Neuronal stem cell (in vitro differentiated cells): ENCODE results near the gene DHH.

Source experiments
- DNase-seq: peaks from one replicate; pipeline ENCODE4 v3.0.0-alpha.2; 2013; ENCODE audit warnings: low spot score
- H2AFZ ChIP-seq: one replicate; pipeline ENCODE4 v1.6.1; 2013; ENCODE audit warnings: mild to moderate bottlenecking, low read length, inconsistent platforms
- H2AK5ac ChIP-seq: 2 replicates; pipeline ENCODE4 v1.6.1; 2013; ENCODE audit warnings: low read depth, mild to moderate bottlenecking, inconsistent platforms, low read length, moderate library complexity, mixed read lengths
- H2BK120ac ChIP-seq: 2 replicates; pipeline ENCODE4 v1.6.1; 2013; ENCODE audit warnings: low read depth, mild to moderate bottlenecking, inconsistent platforms, low read length, moderate library complexity, mixed read lengths
- H2BK12ac ChIP-seq: one replicate; pipeline ENCODE4 v1.6.1; 2013; ENCODE audit warnings: low read length, inconsistent platforms
- H2BK15ac ChIP-seq: 2 replicates; pipeline ENCODE4 v1.6.1; 2013; ENCODE audit warnings: mild to moderate bottlenecking, low read length, inconsistent platforms, mixed read lengths
- H2BK5ac ChIP-seq: one replicate; pipeline ENCODE4 v1.6.1; 2013; ENCODE audit warnings: inconsistent platforms, mild to moderate bottlenecking, low read length, moderate library complexity
- H3K14ac ChIP-seq: one replicate; pipeline ENCODE4 v1.6.1; 2013; ENCODE audit warnings: low read length, inconsistent platforms
- H3K18ac ChIP-seq: 2 replicates; pipeline ENCODE4 v1.6.1; 2013; ENCODE audit warnings: low read length, inconsistent platforms
- H3K23ac ChIP-seq: 2 replicates; pipeline ENCODE4 v1.6.1; 2013; ENCODE audit warnings: low read depth, mild to moderate bottlenecking, mixed read lengths, low read length, inconsistent platforms; ENCODE audit not compliant: poor library complexity
- H3K27ac ChIP-seq: replicated peaks from 3 replicates; pipeline ENCODE4 v1.5.1; 2013; ENCODE audit warnings: low read length, inconsistent platforms
- H3K27me3 ChIP-seq, 3 experiments: 2 replicates each; pipeline ENCODE4 v1.6.1; 2013; ENCODE audit warnings: low read length in 3 of 3, mild to moderate bottlenecking in 2 of 3, inconsistent platforms in 1 of 3, low read depth in 1 of 3, mixed read lengths in 1 of 3, moderate library complexity in 1 of 3; ENCODE audit not compliant: control insufficient read depth in 3 of 3, insufficient read depth in 3 of 3
- H3K36me3 ChIP-seq, 2 donors: replicated peaks in 1 of 2; 2 replicates each; pipeline ENCODE4 v1.6.1; 2013; ENCODE audit warnings: low read length in 2 of 2; ENCODE audit not compliant: control insufficient read depth in 2 of 2, insufficient read depth in 2 of 2
- H3K4ac ChIP-seq: 2 replicates; pipeline ENCODE4 v1.6.1; 2013; ENCODE audit warnings: inconsistent platforms, mild to moderate bottlenecking, low read length, moderate library complexity
- H3K4me1 ChIP-seq, 2 donors: 1 replicate in 1 of 2; 2 replicates in 1 of 2; pipeline ENCODE4 v1.6.1; 2013; ENCODE audit warnings: low read length in 2 of 2, low read depth in 1 of 2; ENCODE audit not compliant: control insufficient read depth in 2 of 2, insufficient read depth in 1 of 2
- H3K4me2 ChIP-seq: one replicate; pipeline ENCODE4 v1.6.1; 2013; ENCODE audit warnings: mild to moderate bottlenecking, low read length, inconsistent platforms; ENCODE audit not compliant: insufficient read depth, poor library complexity, severe bottlenecking
- H3K4me3 ChIP-seq, 2 donors: 2 replicates each; pipeline ENCODE4 v1.5.1; 2013; ENCODE audit warnings: low read length in 2 of 2, mild to moderate bottlenecking in 2 of 2, inconsistent platforms in 1 of 2, moderate library complexity in 1 of 2
- H3K79me1 ChIP-seq: one replicate; pipeline ENCODE4 v1.6.1; 2013; ENCODE audit warnings: low read depth, mild to moderate bottlenecking, inconsistent platforms, low read length, moderate library complexity
- H3K9ac ChIP-seq: one replicate; pipeline ENCODE4 v1.6.1; 2013; ENCODE audit warnings: mild to moderate bottlenecking, low read depth, low read length, inconsistent platforms; ENCODE audit not compliant: poor library complexity
- H3K9me3 ChIP-seq, 2 donors: replicated peaks in 1 of 2; 2 replicates each; pipeline versions ENCODE3 to v1.6.1; 2013; ENCODE audit warnings: low read length in 2 of 2, mild to moderate bottlenecking in 2 of 2, inconsistent platforms in 1 of 2, low read depth in 1 of 2, mixed read lengths in 1 of 2, moderate library complexity in 1 of 2; ENCODE audit not compliant: control insufficient read depth in 2 of 2, insufficient read depth in 1 of 2
- H4K8ac ChIP-seq: one replicate; pipeline ENCODE4 v1.6.1; 2013; ENCODE audit warnings: low read depth, mild to moderate bottlenecking, inconsistent platforms, low read length, moderate library complexity
- H4K91ac ChIP-seq: one replicate; pipeline ENCODE4 v1.6.1; 2013; ENCODE audit warnings: low read length, low read depth, mild to moderate bottlenecking, inconsistent platforms; ENCODE audit not compliant: poor library complexity
- WGBS, 2 donors: extraction: QIAGEN DNeasy Blood & Tissue Kit; methylation state at CpG; one replicate each; pipeline ENCODE4 v1.1.7; 2013; ENCODE audit warnings: missing lambda C conversion rate in 2 of 2, mixed read lengths in 1 of 2; ENCODE audit not compliant: insufficient read length in 2 of 2, insufficient replicate concordance in 1 of 2; ENCODE audit errors: extremely low coverage in 2 of 2; 5-methylcytosine and 5-hydroxymethylcytosine counted together

The DHH gene

GRCh38 chr12:49121047-49121696, 26.6 kb upstream of the DHH start:
- Histone ChIP-seq H2BK5ac (no peak overlapping the region), H3K27ac (no peak overlapping the region), H2AFZ (peak overlapping the region; percentile 67), H3K4me2 (no peak overlapping the region), H2BK120ac (no peak overlapping the region), H3K9ac (no peak overlapping the region), H4K8ac (no peak overlapping the region), H3K79me1 (no peaks in the 10 kb centered on the region), H3K23ac (no peak overlapping the region), H4K91ac (no peak overlapping the region), H2AK5ac (no peak overlapping the region), H3K14ac (no peak overlapping the region), H3K36me3 (no peaks in the 10 kb centered on the region), H3K9me3 (no peaks in the 10 kb centered on the region), H2BK12ac (no peak overlapping the region), H3K27me3 (no peaks in the 10 kb centered on the region), H3K4me1 (peaks cover 2% of the 10 kb centered on the region in 2 donors), H3K18ac (no peak overlapping the region), H3K4ac (no peak overlapping the region), H3K4me3 (no peak overlapping the region), H2BK15ac (no peak overlapping the region)
- WGBS, 2 donors = no CpG with 5 or more reads among the region's 6 CpGs
- DNase-seq = peak; percentile 36

DNA sequence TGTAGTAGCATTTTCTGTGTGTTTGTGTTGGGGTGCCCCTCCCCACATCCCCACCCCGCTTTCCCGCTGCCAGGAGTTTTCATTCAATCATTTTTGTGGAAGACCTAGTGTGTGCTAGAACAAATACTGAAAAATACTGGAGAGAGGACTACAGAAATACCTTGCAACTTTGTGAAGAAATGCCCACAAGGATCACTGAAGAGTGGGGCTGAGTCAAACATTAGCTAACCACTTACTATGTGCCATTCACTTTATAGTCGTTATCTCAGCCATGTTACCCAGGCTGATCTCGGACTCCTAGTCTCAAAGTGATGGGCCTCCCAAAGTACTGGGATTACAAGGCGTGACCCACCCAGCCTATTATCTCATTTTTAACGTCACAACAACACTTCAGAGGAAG, 16.6 kb upstream of the DHH start:
- H4K91ac ChIP-seq = no peak overlapping the region
- peak overlapping the region; percentile 23 to 91 for H3K4me3 ChIP-seq
- no peak overlapping the region for H3K27ac ChIP-seq
- no CpG with 5 or more reads among the region's 6 CpGs for WGBS, 2 donors
- H2AFZ ChIP-seq = peak overlapping the region; percentile 89
- H3K4ac ChIP-seq = no peak overlapping the region
- H2AK5ac ChIP-seq = no peak overlapping the region
- H3K9me3 ChIP-seq = no peaks in the 10 kb centered on the region
- H3K36me3 ChIP-seq = peaks cover 7 to 19% of the 10 kb centered on the region in 2 donors
- no peak for DNase-seq
- H3K14ac ChIP-seq = no peak overlapping the region
- no peak overlapping the region for H2BK15ac ChIP-seq
- H3K9ac ChIP-seq = no peak overlapping the region
- no peak overlapping the region for H3K23ac ChIP-seq
- no peak overlapping the region for H2BK5ac ChIP-seq
- H2BK12ac ChIP-seq = no peak overlapping the region
- peak overlapping the region; percentile 62 for H3K4me2 ChIP-seq
- peak overlapping the region; percentile 31 for H3K18ac ChIP-seq
- H3K79me1 ChIP-seq = peaks cover 4% of the 10 kb centered on the region
- no peak overlapping the region for H4K8ac ChIP-seq
- H3K27me3 ChIP-seq = no peaks in the 10 kb centered on the region
- peaks cover 6 to 7% of the 10 kb centered on the region in 2 donors for H3K4me1 ChIP-seq
- no peak overlapping the region for H2BK120ac ChIP-seq

GRCh38 chr12:49110464-49111155, 16.0 kb upstream of the DHH start, which contains the start of gene LMBR1L:
Gene LMBR1L, minus strand, starts transcription at chr12:49110847. Its CDS starts 292 bp downstream, at chr12:49110555.
- peaks cover 4% of the 10 kb centered on the region for H3K79me1 ChIP-seq
- no peak within 1 kb of the TSS for H2BK12ac ChIP-seq
- H2BK15ac ChIP-seq = no peak within 1 kb of the TSS
- H4K8ac ChIP-seq = peak within 1 kb of the TSS; percentile 52
- H3K9me3 ChIP-seq = no peaks in the 10 kb centered on the region
- H2AK5ac ChIP-seq = peak within 1 kb of the TSS; percentile 28
- no peaks in the 10 kb centered on the region for H3K27me3 ChIP-seq
- peak within 1 kb of the TSS; percentile 98 for H3K18ac ChIP-seq
- no peak within 1 kb of the TSS for H2BK120ac ChIP-seq
- H3K14ac ChIP-seq = peak within 1 kb of the TSS; percentile 92
- WGBS, 2 donors = no CpG with 5 or more reads among the region's 43 CpGs
- H3K4me3 ChIP-seq = peak within 1 kb of the TSS; percentile 91 to 98
- H3K4me2 ChIP-seq = peak within 1 kb of the TSS; percentile 62
- peak; percentile 96 for DNase-seq
- H3K4me1 ChIP-seq = peaks cover 6 to 7% of the 10 kb centered on the region in 2 donors
- H3K9ac ChIP-seq = peak within 1 kb of the TSS; percentile 96
- no peak within 1 kb of the TSS for H4K91ac ChIP-seq
- H2AFZ ChIP-seq = peak within 1 kb of the TSS; percentile 89
- H3K27ac ChIP-seq = peak within 1 kb of the TSS; percentile 87
- peaks cover 10 to 25% of the 10 kb centered on the region in 2 donors for H3K36me3 ChIP-seq
- peak within 1 kb of the TSS; percentile 69 for H2BK5ac ChIP-seq
- peak within 1 kb of the TSS; percentile 1 for H3K4ac ChIP-seq
- peak within 1 kb of the TSS; percentile 38 for H3K23ac ChIP-seq
